Activated CD4-positive, alpha-beta T cell treated with anti-CD3 and anti-CD28 coated beads, Interleukin-10, Interleukin-2, amounts not matched to agents 100 ng/mL and 50 ng/mL, durations not matched to agents 16 hours and 8 hours (primary cell): ENCODE results near the gene TLNRD1.
A peak's percentile ranks its signal among the peaks of the same experiment; 100 is the strongest.

Experiments used
- DNase-seq: peaks from one replicate; pipeline ENCODE4 v3.0.0-alpha.2; 2020

The TLNRD1 gene

DNA sequence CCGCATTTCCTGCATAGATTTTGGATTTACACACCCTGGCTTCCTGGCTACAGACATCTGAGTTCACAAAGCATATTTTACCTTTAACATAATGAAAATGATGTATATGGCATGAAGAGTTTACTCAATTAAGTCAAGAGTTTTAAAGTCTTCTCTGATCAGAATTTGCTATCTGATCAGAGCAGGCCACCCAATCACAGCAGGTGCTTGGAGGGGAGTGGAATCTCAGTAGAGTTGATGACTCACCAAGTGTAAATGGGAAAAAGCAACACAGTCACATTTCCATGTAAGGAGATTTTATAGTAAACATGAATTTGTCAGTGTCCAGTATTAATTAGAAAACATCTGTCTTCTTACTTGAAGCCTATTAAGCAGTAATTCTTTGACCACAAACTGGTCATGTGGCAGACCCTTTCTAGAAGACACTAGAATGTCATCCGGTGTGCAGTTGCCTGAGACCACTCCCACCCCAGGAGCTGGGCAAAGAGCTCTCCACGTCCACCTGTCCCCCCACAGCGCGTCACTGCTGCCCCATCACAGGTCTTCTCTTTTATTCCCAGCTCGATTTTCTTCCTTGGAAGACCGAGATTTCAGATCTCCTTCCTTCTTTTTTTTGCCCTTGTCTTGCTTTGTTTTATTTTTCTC, 21.9 kb upstream of the TLNRD1 start:
- DNase-seq, result no peak

- no peak for DNase-seq
Measured at GRCh38 chr15:80979538-80980200, 21.1 kb upstream of the TLNRD1 start.

GRCh38 chr15:80982205-80982604, 18.5 kb upstream of the TLNRD1 start:
- DNase-seq, result peak; percentile 25

DNA sequence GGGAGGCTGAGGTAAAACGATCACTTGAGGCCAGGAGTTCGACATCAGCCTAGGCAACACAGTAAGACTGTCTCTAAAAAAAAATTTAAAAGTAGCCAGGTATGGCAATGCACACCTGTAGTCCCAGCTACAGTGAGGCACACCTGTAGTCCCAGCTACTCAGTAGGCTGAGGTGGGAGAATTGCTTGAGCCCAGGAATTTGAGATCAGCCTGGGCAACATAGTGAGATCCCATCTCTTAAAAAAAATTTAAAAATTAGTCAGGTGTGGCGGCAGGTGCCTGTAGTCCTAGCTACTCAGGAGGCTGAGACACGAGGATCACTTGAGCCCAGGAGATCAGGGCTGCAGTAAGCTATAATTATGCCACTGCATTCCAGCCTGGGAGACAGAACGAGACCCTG, 17.9 kb upstream of the TLNRD1 start:
- DNase-seq, result no peak

- no peak for DNase-seq
Measured at GRCh38 chr15:80984856-80985255, 15.9 kb upstream of the TLNRD1 start.

GRCh38 chr15:80985981-80986380, 14.7 kb upstream of the TLNRD1 start:
- DNase-seq, result no peak

DNA sequence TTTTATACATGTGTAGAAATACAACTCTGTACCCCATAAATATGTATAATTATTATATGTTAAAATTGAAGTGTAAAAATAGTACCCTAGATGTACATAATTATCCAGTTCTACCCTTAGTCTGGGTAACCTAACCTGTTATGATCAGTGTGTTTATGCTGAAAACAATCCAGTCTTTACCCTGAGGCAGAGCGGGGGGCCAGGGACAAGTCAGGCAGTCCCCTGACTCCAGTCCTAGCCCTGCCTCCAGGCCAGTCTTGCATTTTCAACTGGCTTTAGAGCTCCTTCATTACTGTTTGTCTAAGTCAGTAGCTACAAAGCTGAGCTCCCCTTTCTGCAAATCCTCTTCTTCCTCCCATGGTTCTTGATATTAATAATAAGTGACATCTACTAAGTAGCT, 14.2 kb upstream of the TLNRD1 start:
- DNase-seq, result no peak

DNA sequence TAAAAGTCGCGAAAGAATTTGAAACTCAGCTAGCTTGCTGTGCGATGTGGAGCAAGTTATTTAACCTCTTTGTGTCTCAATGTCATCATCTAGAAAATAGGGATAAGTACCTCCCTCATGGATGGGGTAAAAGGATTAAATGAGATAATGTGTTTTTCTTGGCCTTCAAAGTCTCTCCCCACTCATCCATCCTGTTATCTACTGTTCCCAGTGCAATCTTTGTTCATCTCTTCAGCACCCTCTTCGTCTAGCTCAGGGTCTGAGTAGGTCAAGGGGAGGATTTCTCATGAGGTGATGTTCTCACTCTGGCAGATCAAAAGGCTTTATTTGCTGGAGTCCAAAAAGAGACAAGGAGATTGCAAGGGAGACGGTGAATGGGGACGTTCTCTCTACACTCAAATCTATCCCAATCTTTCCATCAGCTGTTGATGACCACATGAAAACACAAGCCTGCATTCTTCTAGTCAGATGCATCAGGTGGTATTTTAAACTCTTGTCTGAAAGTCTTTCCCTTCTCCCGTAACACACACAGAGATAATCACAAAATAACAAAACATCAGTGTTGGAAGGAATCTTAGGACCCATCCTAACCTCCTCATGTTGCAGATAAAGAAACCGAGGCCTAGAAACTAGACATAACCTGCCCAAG, 12.5 kb upstream of the TLNRD1 start:
- DNase-seq, result peak; percentile 18

- no peak for DNase-seq
Measured at GRCh38 chr15:80989081-80989517, 11.6 kb upstream of the TLNRD1 start.

DNA sequence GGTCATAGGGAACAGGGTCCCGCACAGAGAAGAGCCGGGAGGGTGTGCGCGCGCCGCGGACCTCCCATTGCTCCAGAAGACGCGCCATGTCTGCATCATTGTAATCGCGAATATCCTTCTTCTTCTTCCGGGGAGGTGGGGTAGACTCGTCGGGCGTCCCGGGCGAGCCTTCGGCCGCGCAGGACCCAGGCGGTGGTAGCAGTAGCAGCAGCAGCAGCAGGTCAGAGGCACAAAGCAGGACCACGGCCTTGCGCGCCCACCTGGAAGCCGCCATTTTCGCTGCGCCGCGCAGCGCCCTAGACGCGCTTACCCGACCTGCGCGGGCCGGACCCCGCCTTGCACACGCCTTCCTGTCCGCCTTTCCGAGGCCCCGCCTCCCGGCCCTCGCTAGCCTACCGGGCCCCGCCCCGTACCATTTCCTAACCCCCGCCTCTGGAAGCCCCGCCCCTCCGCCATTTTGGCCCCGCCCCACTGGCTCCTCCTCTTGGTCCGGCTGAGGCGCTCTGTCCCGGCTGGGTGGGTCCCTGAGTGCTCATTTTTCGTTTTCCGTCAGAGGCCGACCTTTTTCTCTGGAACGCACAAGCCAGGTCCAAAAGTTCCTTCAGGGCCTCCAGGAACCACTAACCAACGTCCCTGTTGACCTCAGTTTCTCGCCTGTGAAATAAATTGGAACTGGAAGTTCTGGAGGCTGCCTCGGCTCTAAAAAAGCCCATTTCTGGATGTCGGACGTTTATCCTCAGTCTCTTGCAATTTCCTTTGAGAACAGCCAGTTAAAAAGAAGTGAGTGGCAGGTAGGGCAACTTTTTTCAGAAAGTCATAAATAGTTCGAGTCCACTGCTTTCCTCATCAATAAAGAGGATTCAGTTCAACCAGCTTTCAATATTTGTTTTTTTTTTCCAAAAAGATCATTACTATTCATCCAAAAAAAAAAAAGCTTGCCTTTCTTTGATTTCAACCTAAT, 10.9 kb upstream of the TLNRD1 start, which contains the start of gene MESD:
TSS of gene MESD (minus strand) at position 302 of the 961 bp plus-strand sequence. CDS start at position 274, 28 bp downstream.
- peak; percentile 98 for DNase-seq

- no peak for DNase-seq
Measured at GRCh38 chr15:80990955-80991354, 9.8 kb upstream of the TLNRD1 start.

DNA sequence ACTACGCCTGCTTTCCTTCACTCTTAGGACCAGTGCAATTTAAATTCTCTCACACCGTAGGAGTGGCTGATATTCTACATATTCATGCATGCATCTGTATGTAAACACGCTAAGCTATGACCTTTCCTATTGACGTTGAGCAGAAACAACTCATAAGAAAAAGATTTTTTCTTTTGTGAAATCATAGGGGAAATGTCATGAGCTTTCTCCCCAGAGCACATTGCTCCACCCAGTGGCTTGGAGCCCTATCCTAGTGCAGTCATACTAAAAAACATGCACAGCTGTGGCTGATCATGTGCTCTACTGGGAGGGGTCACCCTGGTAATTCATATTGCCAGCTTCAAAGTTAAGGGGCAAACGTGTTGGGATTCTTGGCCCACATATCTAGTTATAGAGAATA, 9.3 kb upstream of the TLNRD1 start:
- peak; percentile 54 for DNase-seq

GRCh38 chr15:80992006-80992405, 8.7 kb upstream of the TLNRD1 start:
- DNase-seq, result no peak

- no peak for DNase-seq
Measured at GRCh38 chr15:80992441-80992840, 8.3 kb upstream of the TLNRD1 start.

- peak; percentile 53 for DNase-seq
Measured at GRCh38 chr15:80996247-80996646, 4.5 kb upstream of the TLNRD1 start.

DNA sequence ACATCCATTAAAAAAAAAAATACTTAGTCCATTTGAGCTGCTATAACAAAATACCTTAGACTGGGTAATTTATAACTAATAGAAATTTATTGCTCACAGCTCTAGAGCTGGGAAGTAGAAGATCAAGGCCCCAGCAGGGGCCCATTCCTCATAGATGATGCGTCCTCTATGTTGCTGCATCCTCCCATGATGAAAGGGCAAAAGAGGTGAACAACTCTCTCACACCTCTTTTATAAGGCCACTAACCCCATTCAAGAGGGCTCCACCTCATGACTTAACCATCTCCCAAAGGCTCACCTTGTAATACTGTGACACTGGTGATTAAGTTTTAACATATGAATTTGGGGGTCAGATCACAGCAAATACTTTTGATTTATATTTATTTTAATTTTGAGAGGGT, 3.0 kb upstream of the TLNRD1 start:
- DNase-seq, result no peak

DNA sequence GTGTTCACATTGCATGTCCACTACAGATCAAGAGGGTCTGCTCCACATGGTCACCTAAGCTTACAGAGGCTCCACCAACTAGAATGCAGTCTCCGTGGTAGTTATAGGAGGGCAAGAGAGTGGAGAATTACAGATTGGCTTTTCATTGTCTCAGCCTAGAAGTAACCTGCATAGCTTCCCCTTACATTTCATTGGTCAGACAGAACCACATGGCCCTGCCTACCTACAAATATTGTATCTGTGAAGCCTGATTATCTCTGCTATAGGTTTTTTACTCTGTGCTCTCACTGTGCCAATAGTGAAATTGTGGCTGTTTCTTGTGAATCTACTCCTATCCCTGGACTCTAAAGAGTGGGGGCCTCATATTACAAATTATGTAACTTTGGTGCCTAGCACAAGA, 2.5 kb upstream of the TLNRD1 start:
- DNase-seq, result no peak

DNA sequence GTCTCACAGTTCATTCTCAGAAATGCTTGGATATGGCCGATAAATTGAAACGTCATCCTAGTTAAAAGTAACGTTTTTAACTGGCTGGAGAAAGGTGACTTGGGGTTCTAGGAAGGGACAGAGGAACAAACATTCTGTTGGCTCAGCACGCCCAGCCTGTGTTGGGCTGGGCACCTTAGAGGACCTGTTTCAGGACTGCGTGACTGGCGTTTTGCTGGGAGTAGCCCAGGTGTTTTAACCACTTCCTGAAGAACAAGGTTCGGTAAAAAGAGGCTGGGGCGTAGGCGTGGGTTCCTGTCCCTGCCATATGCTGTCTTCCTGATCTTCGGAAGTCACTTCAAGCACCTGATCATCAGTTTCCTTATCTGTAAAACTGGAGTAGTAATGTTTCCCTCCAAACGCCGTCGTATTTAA, 1.1 kb upstream of the TLNRD1 start:
- peak; percentile 83 for DNase-seq

- DNase-seq, result no peak
Measured at GRCh38 chr15:81000144-81000623, 539 bp upstream of the TLNRD1 start.

- peak; percentile 56 for DNase-seq
Measured at GRCh38 chr15:81001152-81002008, 657 bp downstream of the TLNRD1 start.

GRCh38 chr15:81002009-81002330, 1.2 kb downstream of the TLNRD1 start:
- no peak for DNase-seq
